Activated B cell treated with CpG ODN at 0.5 μM for 24 hours (primary cell): ENCODE data around the gene DCAKD. TPM values are rescaled to one million over a fixed set of nuclear protein-coding genes. Genes with fewer than 3 reads are reported as not detected.
"Not testable (repeated sequence)": the region's sequence is repeated elsewhere in the genome, so short reads cannot be mapped to it uniquely, and the experiment has no call there.

Experiments
- ATAC-seq: fragments of 200-7000 bp; cut with Tn5 transposase; one replicate; pipeline ENCODE4 v1.10.0; 2021; ENCODE audit warnings: low read depth, mild to moderate bottlenecking, moderate library complexity
- CTCF ChIA-PET: fragments of 350-600 bp; sonication (Branson Sonifier 250); formaldehyde crosslinking; loops from one replicate; lab custom pipeline; 2021; ENCODE audit warnings: antibody characterized with exemption; lab: Charles Lee
- POLR2A ChIA-PET: fragments of 350-600 bp; sonication (Branson Sonifier 250); formaldehyde crosslinking; loops from one replicate; lab custom pipeline; 2021; ENCODE audit warnings: antibody characterized with exemption; lab: Charles Lee
- DNase-seq: peaks from one replicate; pipeline ENCODE4 v3.0.0; 2022
- H3K27ac Mint-ChIP-seq: one replicate; pipeline ENCODE4 v1.8.0; 2020; ENCODE audit warnings: mixed read lengths
- H3K27me3 Mint-ChIP-seq: one replicate; pipeline ENCODE4 v1.8.0; 2021; ENCODE audit warnings: mixed read lengths
- H3K36me3 Mint-ChIP-seq: one replicate; pipeline ENCODE4 v1.8.0; 2021; ENCODE audit warnings: low read depth, mixed read lengths
- H3K4me1 Mint-ChIP-seq: one replicate; pipeline ENCODE4 v1.8.0; 2021; ENCODE audit warnings: mixed read lengths
- H3K4me3 Mint-ChIP-seq: one replicate; pipeline ENCODE4 v1.8.0; 2020; ENCODE audit warnings: mild to moderate bottlenecking, mixed read lengths
- H3K9me3 Mint-ChIP-seq: one replicate; pipeline ENCODE4 v1.8.0; 2020; ENCODE audit warnings: mixed read lengths
- CTCF ChIP-seq: fragments of 200-600 bp; IDR thresholded peaks from one replicate; pipeline ENCODE4 v1.8.0; 2022; ENCODE audit warnings: antibody characterized with exemption, mild to moderate bottlenecking
- intact Hi-C: fragments of 100-400 bp; cut with micrococcal nuclease; formaldehyde crosslinking; loops from one replicate; pipeline ENCODE4 v1.15.1; 2024
- total RNA-seq: library from RNA; stranded (reverse); gene quantifications from 2 replicates; pipeline ENCODE4 v1.2.3, GENCODE V29; 2022

Gene DCAKD
- total RNA-seq, 1 donor from 2014 or later = 15.6 TPM

GRCh38 chr17:45060382-45060796 is 9.0 kb upstream of the DCAKD start:
- CTCF ChIA-PET = interaction anchor here (1.0 to 1.1 kb wide), 2 partner anchors 90 to 140 kb away, joined by 3 read pairs; no protein-coding TSS in a partner anchor
- intact Hi-C loops = loop anchor here (2.0 to 5.0 kb wide), 7 partner anchors 18 to 558 kb away; partner anchors contain the start of genes C1QL1, FZD2, GPATCH8 and PLCD3
- H3K27ac Mint-ChIP-seq = peak overlapping the region; percentile 100
- no peaks in the 10 kb centered on the region for H3K27me3 Mint-ChIP-seq
- peaks cover 50% of the 10 kb centered on the region for H3K4me1 Mint-ChIP-seq
- peak overlapping the region; percentile 100 for H3K4me3 Mint-ChIP-seq
- POLR2A ChIA-PET = interaction anchor here (0.6 to 2.2 kb wide), 19 partner anchors 10 to 842 kb away, joined by 3 to 46 read pairs (median 4); partner anchors contain the start of genes ACBD4, DCAKD, EFTUD2 and FMNL1
- H3K36me3 Mint-ChIP-seq = peaks cover 15% of the 10 kb centered on the region
- no peak for ATAC-seq
- no peaks in the 10 kb centered on the region for H3K9me3 Mint-ChIP-seq
- DNase-seq = no peak
- no peak for TF ChIP-seq CTCF

- no peaks in the 10 kb centered on the region for H3K9me3 Mint-ChIP-seq
- intact Hi-C loops = no loop called here
- peaks cover 1% of the 10 kb centered on the region for H3K36me3 Mint-ChIP-seq
- no peaks in the 10 kb centered on the region for H3K27me3 Mint-ChIP-seq
- peak overlapping the region; percentile 68 for H3K27ac Mint-ChIP-seq
- POLR2A ChIA-PET = interaction anchor here (1.0 to 3.5 kb wide), 4 partner anchors 9 to 109 kb away, joined by 3 to 46 read pairs (median 12); partner anchors contain the start of genes HEXIM1, HEXIM2 and NMT1
- DNase-seq (peak; percentile 30), ATAC-seq (no peak)
- H3K4me1 Mint-ChIP-seq = peaks cover 20% of the 10 kb centered on the region
- TF ChIP-seq CTCF = no peak
- CTCF ChIA-PET = no interaction called here
- peak overlapping the region; percentile 77 for H3K4me3 Mint-ChIP-seq
These were observed 780 bp upstream of the DCAKD start for GRCh38 chr17:45052052-45052772.

- DNase-seq, CTCF ChIA-PET, H3K9me3 Mint-ChIP-seq, H3K27me3 Mint-ChIP-seq, ATAC-seq, H3K36me3 Mint-ChIP-seq, H3K27ac Mint-ChIP-seq, H3K4me3 Mint-ChIP-seq: not testable (repeated sequence)
- intact Hi-C loops = loop anchor here (1.0 kb wide), 1 partner anchor 10 kb away; the partner anchor contains the start of gene NMT1
- peaks cover 24% of the 10 kb centered on the region for H3K4me1 Mint-ChIP-seq
- POLR2A ChIA-PET = interaction anchor here (0.7 to 3.5 kb wide), 5 partner anchors 10 to 110 kb away, joined by 3 to 46 read pairs (median 6); partner anchors contain the start of genes HEXIM1, HEXIM2 and NMT1
These were observed 254 bp upstream of the DCAKD start for GRCh38 chr17:45051720-45052051.

GRCh38 chr17:45050481-45051059 is 862 bp downstream of the DCAKD start:
- Mint-ChIP-seq H3K4me3 (peak overlapping the region; percentile 86), H3K27me3 (no peaks in the 10 kb centered on the region), H3K27ac (peak overlapping the region; percentile 93), H3K4me1 (peaks cover 26% of the 10 kb centered on the region), H3K36me3 (peaks cover 1% of the 10 kb centered on the region), H3K9me3 (no peaks in the 10 kb centered on the region)
- TF ChIP-seq CTCF = no peak
- DNase-seq (no peak), ATAC-seq (no peak)
- intact Hi-C loops = loop anchor here (1.0 kb wide), 1 partner anchor 11 kb away; the partner anchor contains the start of gene NMT1
- CTCF ChIA-PET = interaction anchor here (0.6 to 1.2 kb wide), 4 partner anchors 13 to 133 kb away, joined by 3 to 4 read pairs (median 3); no protein-coding TSS in a partner anchor
- POLR2A ChIA-PET = interaction anchor here (0.6 to 3.5 kb wide), 11 partner anchors 11 to 979 kb away, joined by 3 to 46 read pairs (median 4); partner anchors contain the start of genes ACBD4, C1QL1, HEXIM1 and NMT1

- intact Hi-C loops = no loop called here
- ATAC-seq = no peak
- no peaks in the 10 kb centered on the region for H3K27me3 Mint-ChIP-seq
- H3K27ac Mint-ChIP-seq = no peak overlapping the region
- H3K36me3 Mint-ChIP-seq = peaks cover 1% of the 10 kb centered on the region
- peaks cover 25% of the 10 kb centered on the region for H3K4me1 Mint-ChIP-seq
- POLR2A ChIA-PET = interaction anchor here (0.5 to 3.5 kb wide), 8 partner anchors 12 to 1733 kb away, joined by 3 to 46 read pairs (median 5); partner anchors contain the start of genes MAP3K14 and NMT1
- CTCF ChIA-PET = interaction anchor here (1.1 kb wide), 1 partner anchor 129 kb away, joined by 4 read pairs; no protein-coding TSS in a partner anchor
- TF ChIP-seq CTCF = no peak
- no peaks in the 10 kb centered on the region for H3K9me3 Mint-ChIP-seq
- DNase-seq = no peak
- no peak overlapping the region for H3K4me3 Mint-ChIP-seq
These were observed 2.5 kb downstream of the DCAKD start for GRCh38 chr17:45048795-45049563.
